Measurements from ENCODE around the gene KAT5.

- TF ChIP-seq TAF1 (IDR thresholded peaks at IDR 0.05; ENCODE audit: low read depth) (no peak), EGR1 (IDR thresholded peaks at IDR 0.05) (no peak), REST (IDR thresholded peaks at IDR 0.05; ENCODE audit: low read depth) (no peak), RAD21 (IDR thresholded peaks at IDR 0.05; ENCODE audit: low read depth) (no peak), MAX (IDR thresholded peaks at IDR 0.05) (no peak), EP300 (IDR thresholded peaks at IDR 0.05; ENCODE audit: borderline replicate concordance) (no peak), CEBPB (IDR thresholded peaks at IDR 0.05) (no peak), NFIC (IDR thresholded peaks at IDR 0.05) (no peak), TCF12 (IDR thresholded peaks at IDR 0.05; ENCODE audit: low read depth) (no peak), ZBTB7A (IDR thresholded peaks at IDR 0.05; ENCODE audit: low read depth) (no peak)
Measured at GRCh38 chr11:65714433-65714832, 2.4 kb downstream of the KAT5 start.
